Activated CD4-positive, alpha-beta memory T cell treated with anti-CD3 and anti-CD28 coated beads for 36 hours (primary cell): ENCODE data around the gene C11orf97. TPM values are rescaled to one million over a fixed set of nuclear protein-coding genes. Genes with fewer than 3 reads are reported as not detected.
"Not testable (repeated sequence)": the region's sequence is repeated elsewhere in the genome, so short reads cannot be mapped to it uniquely, and the experiment has no call there.

Source experiments
- CTCF ChIA-PET: fragments of 350-600 bp; sonication (Branson Sonifier 250); formaldehyde crosslinking; loops from one replicate; lab custom pipeline; 2021; ENCODE audit warnings: antibody characterized with exemption, inconsistent platforms; lab: Charles Lee
- POLR2A ChIA-PET: fragments of 350-600 bp; sonication (Branson Sonifier 250); formaldehyde crosslinking; loops from one replicate; lab custom pipeline; 2021; ENCODE audit warnings: antibody characterized with exemption; lab: Charles Lee
- DNase-seq: peaks from one replicate; pipeline ENCODE4 v3.0.0-alpha.2; 2020
- H3K27ac Mint-ChIP-seq: one replicate; pipeline ENCODE4 v1.8.0; 2021; ENCODE audit warnings: mixed read lengths
- H3K27me3 Mint-ChIP-seq: one replicate; pipeline ENCODE4 v1.8.0; 2021; ENCODE audit warnings: mixed read lengths
- H3K36me3 Mint-ChIP-seq: one replicate; pipeline ENCODE4 v1.8.0; 2021; ENCODE audit warnings: mixed read lengths
- H3K4me1 Mint-ChIP-seq: one replicate; pipeline ENCODE4 v1.8.0; 2021; ENCODE audit warnings: low read depth, mixed read lengths
- H3K4me3 Mint-ChIP-seq: one replicate; pipeline ENCODE4 v1.8.0; 2021; ENCODE audit warnings: mild to moderate bottlenecking, mixed read lengths
- H3K9me3 Mint-ChIP-seq: one replicate; pipeline ENCODE4 v1.8.0; 2021; ENCODE audit warnings: mixed read lengths
- intact Hi-C: fragments of 100-400 bp; cut with micrococcal nuclease; formaldehyde crosslinking; loops from one replicate; pipeline ENCODE4 v1.15.1; 2023
- total RNA-seq, 2 experiments: library from RNA; stranded (reverse); gene quantifications; one replicate each; pipeline ENCODE4 v1.2.3, GENCODE V29; 2021

C11orf97 gene
- total RNA-seq, 2 experiments from 2014 or later: not detected

DNA sequence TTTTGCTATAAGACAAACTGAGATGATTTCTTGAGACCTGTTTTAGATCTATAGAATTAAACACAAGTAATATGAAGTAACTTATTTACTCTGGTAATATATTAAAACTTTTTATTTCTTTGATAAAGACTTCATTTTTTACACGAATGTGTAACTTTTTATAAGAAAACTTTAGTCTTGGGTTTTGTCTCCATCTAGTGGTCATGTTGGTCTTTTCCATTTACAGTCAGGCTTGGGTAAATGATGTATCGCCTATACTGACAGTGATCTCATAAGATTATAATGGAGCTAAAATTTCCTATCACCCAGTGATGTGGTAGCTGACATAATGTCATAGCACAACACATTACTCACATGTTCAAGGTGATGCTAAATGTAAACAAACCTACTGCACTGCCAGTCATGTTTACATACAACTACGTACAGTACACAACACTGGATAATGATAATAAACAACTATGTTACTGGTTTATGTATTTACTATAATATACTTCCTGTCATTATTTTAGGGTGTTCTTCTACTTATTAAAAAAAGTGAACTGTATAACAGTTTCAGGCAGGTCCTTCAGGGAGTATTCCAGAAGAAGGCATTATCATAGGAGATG is 7.5 kb upstream of the C11orf97 start:
- H3K4me1 Mint-ChIP-seq: no peaks in the 10 kb centered on the region
- ChIA-PET POLR2A (no interaction called here), CTCF (interaction anchor here (0.6 to 2.4 kb wide), 18 partner anchors 10 to 1270 kb away, joined by 3 to 13 read pairs (median 4); no protein-coding TSS in a partner anchor)
- intact Hi-C loops: loop anchor here (1.0 kb wide), 2 partner anchors 179 to 583 kb away; no protein-coding TSS in a partner anchor
- no peak overlapping the region for H3K4me3 Mint-ChIP-seq
- peaks cover 2% of the 10 kb centered on the region for H3K36me3 Mint-ChIP-seq
- H3K27ac Mint-ChIP-seq: no peak overlapping the region
- H3K9me3 Mint-ChIP-seq: no peaks in the 10 kb centered on the region
- H3K27me3 Mint-ChIP-seq: no peaks in the 10 kb centered on the region
- DNase-seq: no peak

DNA sequence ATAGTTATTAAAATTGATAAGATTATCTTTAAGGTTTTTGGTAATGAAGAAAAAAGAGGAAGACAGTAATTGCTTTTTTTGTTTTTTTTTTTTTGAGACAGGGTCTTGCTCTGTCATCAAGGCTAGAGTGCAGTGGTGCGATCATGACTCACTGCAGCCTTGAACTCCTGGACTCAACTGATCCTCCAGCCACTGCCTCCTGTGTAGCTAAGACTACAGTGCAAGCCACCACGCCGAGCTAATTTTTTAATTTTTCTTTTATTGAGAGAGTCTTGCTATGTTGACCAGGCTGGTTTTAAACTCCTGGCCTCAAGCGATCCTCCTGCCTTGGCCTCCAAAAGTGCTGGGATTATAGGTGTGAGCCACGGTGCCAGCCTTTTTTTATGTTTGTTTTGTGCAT is 5.7 kb upstream of the C11orf97 start:
- H3K4me3 Mint-ChIP-seq, intact Hi-C loops, POLR2A ChIA-PET, H3K9me3 Mint-ChIP-seq, H3K27me3 Mint-ChIP-seq, H3K27ac Mint-ChIP-seq, H3K4me1 Mint-ChIP-seq, DNase-seq, H3K36me3 Mint-ChIP-seq: not testable (repeated sequence)
- CTCF ChIA-PET: interaction anchor here (1.0 to 2.5 kb wide), 3 partner anchors 16 to 611 kb away, joined by 3 to 8 read pairs (median 5); no protein-coding TSS in a partner anchor

DNA sequence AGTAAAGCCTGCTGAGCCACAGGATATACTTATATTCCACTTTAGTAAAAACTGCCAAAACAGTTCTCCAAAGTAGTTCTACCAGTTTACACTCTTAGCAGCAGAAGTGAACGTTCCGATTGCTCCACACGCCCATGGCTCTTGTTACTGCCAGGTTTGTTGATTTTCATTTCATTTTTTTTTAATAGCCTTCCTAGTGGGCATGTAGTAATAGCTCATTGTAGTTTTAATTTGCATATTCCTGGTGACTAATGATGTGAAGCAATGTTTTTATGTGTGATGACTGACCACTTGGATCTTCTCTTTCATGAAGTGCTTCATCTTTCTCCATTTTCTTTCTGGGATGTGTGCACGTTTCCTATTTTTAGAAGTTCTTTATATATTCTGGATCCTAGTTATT is 4.8 kb upstream of the C11orf97 start:
- no peaks in the 10 kb centered on the region for H3K36me3 Mint-ChIP-seq
- ChIA-PET POLR2A (no interaction called here), CTCF (interaction anchor here (0.6 to 2.5 kb wide), 4 partner anchors 13 to 612 kb away, joined by 3 to 8 read pairs (median 4); no protein-coding TSS in a partner anchor)
- no peak for DNase-seq
- H3K27ac Mint-ChIP-seq: no peak overlapping the region
- peaks cover 9% of the 10 kb centered on the region for H3K27me3 Mint-ChIP-seq
- no peak overlapping the region for H3K4me3 Mint-ChIP-seq
- no peaks in the 10 kb centered on the region for H3K9me3 Mint-ChIP-seq
- intact Hi-C loops: no loop called here
- H3K4me1 Mint-ChIP-seq: peaks cover 8% of the 10 kb centered on the region

DNA sequence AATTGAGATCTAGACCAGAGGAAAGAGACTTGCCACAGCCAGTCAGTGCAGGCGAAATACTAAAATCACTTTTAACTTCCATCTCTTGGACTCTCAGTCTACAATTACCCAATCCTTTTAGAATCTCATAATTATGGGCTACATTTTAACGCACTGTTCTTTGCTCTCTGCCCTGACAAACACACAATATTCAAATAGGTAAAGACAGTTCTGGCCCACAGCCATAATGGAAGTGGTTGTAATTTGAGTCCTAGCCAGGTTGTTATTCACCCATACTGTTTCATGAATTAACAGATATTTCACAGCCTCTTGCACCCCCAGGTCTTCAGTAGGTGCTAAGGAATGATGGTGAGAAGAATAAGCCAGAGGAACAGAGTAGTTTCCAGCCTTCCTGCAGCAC is 830 bp downstream of the C11orf97 start:
- ChIA-PET POLR2A (no interaction called here), CTCF (interaction anchor here (0.6 to 2.0 kb wide), 3 partner anchors 9 to 1317 kb away, joined by 3 to 6 read pairs (median 4); no protein-coding TSS in a partner anchor)
- H3K4me3 Mint-ChIP-seq: no peak overlapping the region
- H3K4me1 Mint-ChIP-seq: peaks cover 11% of the 10 kb centered on the region
- H3K27ac Mint-ChIP-seq: no peak overlapping the region
- peaks cover 21% of the 10 kb centered on the region for H3K27me3 Mint-ChIP-seq
- H3K9me3 Mint-ChIP-seq: no peaks in the 10 kb centered on the region
- H3K36me3 Mint-ChIP-seq: no peaks in the 10 kb centered on the region
- intact Hi-C loops: loop anchor here (10.0 kb wide), 1 partner anchor 252 kb away; the partner anchor contains the start of gene AMOTL1
- DNase-seq: no peak

DNA sequence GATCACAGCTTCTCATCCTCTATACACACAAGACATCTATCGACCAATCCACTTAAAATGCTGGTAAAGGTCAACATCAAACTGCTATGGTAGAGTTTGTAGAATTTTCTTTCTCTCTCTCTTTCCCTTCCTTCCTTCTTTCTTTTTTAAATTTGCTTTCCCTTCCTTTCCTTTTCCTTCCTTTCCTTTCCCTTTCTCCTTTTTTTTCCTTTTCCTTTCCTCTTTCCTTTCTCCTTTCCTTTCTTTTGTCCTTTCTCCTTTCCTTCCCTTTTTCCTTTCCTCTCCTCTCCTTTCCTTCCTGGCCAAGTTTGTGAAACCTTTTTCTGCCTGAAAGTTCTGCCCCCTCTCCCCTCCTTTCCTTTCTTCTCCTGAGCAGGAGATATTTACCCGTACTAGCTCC is 3.1 kb downstream of the C11orf97 start:
- Mint-ChIP-seq H3K36me3 (no peaks in the 10 kb centered on the region), H3K9me3 (no peaks in the 10 kb centered on the region), H3K4me1 (peaks cover 11% of the 10 kb centered on the region), H3K4me3 (no peak overlapping the region), H3K27me3 (peaks cover 21% of the 10 kb centered on the region), H3K27ac (no peak overlapping the region)
- ChIA-PET CTCF (no interaction called here), POLR2A (no interaction called here)
- intact Hi-C loops: loop anchor here (5.0 to 10.0 kb wide), 2 partner anchors 249 to 362 kb away; partner anchors contain the start of gene AMOTL1
- no peak for DNase-seq

DNA sequence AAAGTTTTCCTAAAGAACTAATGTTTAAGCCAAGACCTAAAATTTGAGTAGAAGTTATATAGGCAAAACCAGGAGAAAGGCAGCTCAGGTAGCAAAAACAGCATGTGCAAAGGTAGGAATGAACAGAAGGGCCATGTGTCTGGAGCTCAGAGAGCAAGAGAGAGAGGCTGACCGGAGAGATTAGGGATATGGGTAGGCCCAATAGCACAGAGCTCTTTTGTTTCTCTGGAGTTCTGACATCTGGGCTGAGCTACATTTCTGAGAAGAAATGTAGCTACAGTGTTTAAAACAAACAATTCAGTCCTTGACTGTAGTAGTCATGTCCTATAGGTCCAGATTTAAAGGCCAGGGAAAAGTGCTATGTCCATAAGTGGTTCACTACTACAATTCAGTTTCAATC is 4.5 kb downstream of the C11orf97 start:
- ChIA-PET POLR2A (no interaction called here), CTCF (interaction anchor here (0.8 to 1.7 kb wide), 4 partner anchors 12 to 621 kb away, joined by 3 to 9 read pairs (median 4); no protein-coding TSS in a partner anchor)
- Mint-ChIP-seq H3K27ac (no peak overlapping the region), H3K4me1 (peaks cover 9% of the 10 kb centered on the region), H3K36me3 (no peaks in the 10 kb centered on the region), H3K9me3 (no peaks in the 10 kb centered on the region), H3K27me3 (peaks cover 16% of the 10 kb centered on the region), H3K4me3 (no peak overlapping the region)
- no peak for DNase-seq
- intact Hi-C loops: loop anchor here (5.0 to 10.0 kb wide), 2 partner anchors 248 to 361 kb away; partner anchors contain the start of gene AMOTL1

DNA sequence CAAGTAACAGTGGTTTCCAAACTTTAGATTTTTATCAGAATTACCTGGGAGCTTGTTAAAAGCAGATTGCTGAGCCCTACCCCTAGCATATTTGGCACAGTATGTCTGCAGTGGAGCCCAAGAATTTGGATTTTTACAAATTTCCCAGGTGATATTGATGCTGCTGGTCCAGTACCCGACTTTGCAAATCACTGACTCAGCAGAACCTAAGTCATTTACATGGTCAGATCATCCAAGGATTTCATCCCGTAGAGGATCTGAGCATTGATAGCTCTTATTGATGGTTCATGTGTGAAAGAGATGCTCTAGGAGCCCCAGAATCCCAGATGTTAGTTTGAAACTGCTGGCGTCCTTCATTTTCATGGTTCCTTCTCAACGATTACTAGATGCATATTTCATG is 6.0 kb downstream of the C11orf97 start:
- CTCF ChIA-PET: interaction anchor here (0.7 to 3.8 kb wide), 4 partner anchors 67 to 623 kb away, joined by 3 to 23 read pairs (median 4); no protein-coding TSS in a partner anchor
- intact Hi-C loops: loop anchor here (5.0 to 10.0 kb wide), 2 partner anchors 247 to 359 kb away; partner anchors contain the start of gene AMOTL1

DNA sequence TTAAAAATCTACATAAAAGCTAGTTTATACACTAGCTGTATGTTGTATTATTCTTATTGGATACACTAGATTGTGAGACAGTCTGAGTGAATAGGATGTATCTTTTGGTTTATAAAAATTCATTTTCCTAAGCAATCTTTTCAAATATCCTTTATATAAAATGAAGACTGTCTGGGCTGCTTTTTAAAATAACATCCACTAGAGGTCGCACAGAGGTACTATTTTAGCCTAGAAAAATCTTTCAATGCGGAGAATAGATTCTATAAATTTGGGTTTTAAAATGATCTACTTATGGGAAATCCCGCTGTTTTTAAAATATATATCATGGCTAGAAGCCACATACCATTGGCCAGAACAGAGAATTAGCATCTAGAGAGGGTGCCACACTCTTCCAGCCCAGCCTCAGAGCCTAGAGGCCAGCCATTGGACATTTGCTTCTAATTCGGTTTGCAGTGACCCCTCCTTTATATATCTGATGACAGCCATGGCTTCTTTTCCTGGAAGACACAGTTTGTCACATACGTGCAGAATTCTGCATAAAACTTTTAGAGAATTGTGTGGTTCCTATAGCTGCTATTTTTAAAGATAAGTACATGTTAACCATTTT is 7.3 kb downstream of the C11orf97 start:
- intact Hi-C loops: loop anchor here (1.0 to 10.0 kb wide), 5 partner anchors 24 to 378 kb away; partner anchors contain the start of genes AMOTL1 and FUT4
- H3K27ac Mint-ChIP-seq: no peak overlapping the region
- POLR2A ChIA-PET: no interaction called here
- H3K36me3 Mint-ChIP-seq: no peaks in the 10 kb centered on the region
- H3K27me3 Mint-ChIP-seq: peaks cover 15% of the 10 kb centered on the region
- no peaks in the 10 kb centered on the region for H3K4me1 Mint-ChIP-seq
- no peaks in the 10 kb centered on the region for H3K9me3 Mint-ChIP-seq
- DNase-seq: no peak
- no peak overlapping the region for H3K4me3 Mint-ChIP-seq
- CTCF ChIA-PET: interaction anchor here (0.6 to 3.8 kb wide), 14 partner anchors 14 to 638 kb away, joined by 3 to 23 read pairs (median 3); partner anchors contain the start of gene FUT4

More for the DNA sequence above, 6.0 kb downstream of the C11orf97 start:
- POLR2A ChIA-PET: interaction anchor here (0.6 kb wide), 1 partner anchor 246 kb away, joined by 3 read pairs; no protein-coding TSS in a partner anchor
- H3K4me1 Mint-ChIP-seq: no peaks in the 10 kb centered on the region
- peaks cover 15% of the 10 kb centered on the region for H3K27me3 Mint-ChIP-seq
- H3K4me3 Mint-ChIP-seq: no peak overlapping the region
- H3K27ac Mint-ChIP-seq: no peak overlapping the region
- no peak for DNase-seq
- H3K9me3 Mint-ChIP-seq: no peaks in the 10 kb centered on the region
- H3K36me3 Mint-ChIP-seq: no peaks in the 10 kb centered on the region

DNA sequence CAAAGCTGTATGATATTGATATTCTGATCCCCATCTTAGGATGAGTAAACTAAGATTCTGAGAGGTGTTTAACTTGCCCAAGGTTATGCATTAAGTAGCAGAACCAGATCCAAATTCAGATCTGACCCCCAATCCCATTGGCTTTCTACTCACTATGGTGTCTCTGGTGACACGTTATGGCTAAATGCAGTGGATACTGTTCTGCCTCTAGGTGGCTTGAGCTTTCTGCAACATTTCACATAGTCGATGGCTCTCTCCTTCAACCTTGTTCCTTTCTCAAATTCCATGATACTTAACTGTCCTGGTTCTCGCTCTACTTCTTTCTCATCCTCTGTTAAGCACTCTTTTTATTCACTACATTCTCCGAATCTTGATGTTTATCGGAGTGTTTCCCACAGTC is 9.4 kb downstream of the C11orf97 start:
- Mint-ChIP-seq H3K4me3 (no peak overlapping the region), H3K36me3 (no peaks in the 10 kb centered on the region), H3K27ac (no peak overlapping the region), H3K4me1 (no peaks in the 10 kb centered on the region), H3K9me3 (no peaks in the 10 kb centered on the region), H3K27me3 (peaks cover 10% of the 10 kb centered on the region)
- POLR2A ChIA-PET: no interaction called here
- DNase-seq: no peak
- CTCF ChIA-PET: interaction anchor here (0.6 to 3.8 kb wide), 9 partner anchors 9 to 376 kb away, joined by 3 to 23 read pairs (median 4); partner anchors contain the start of gene C11orf97
- intact Hi-C loops: no loop called here

DNA sequence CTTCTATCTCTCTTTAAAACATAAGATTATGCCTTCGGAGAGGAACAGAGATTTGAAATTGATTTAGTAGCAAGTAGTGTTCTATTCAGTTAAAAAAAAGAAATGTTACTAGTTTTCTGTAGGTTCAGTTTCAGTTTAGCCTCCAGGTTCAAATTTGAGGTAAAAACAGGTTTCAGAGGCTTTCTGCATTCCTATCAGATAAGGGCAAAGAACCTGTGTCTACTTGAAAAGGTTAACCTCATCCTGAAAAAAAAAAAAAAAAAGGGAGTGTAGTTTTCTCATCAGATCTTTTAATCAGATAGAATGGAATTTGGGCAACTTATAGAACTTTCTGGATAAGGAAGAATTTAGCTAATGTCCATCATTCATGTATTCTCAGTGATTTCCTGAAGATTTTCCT is 12.1 kb downstream of the C11orf97 start:
- Mint-ChIP-seq H3K27ac (no peak overlapping the region), H3K4me1 (no peaks in the 10 kb centered on the region), H3K4me3 (no peak overlapping the region), H3K36me3 (no peaks in the 10 kb centered on the region), H3K9me3 (no peaks in the 10 kb centered on the region), H3K27me3 (peaks cover 22% of the 10 kb centered on the region)
- intact Hi-C loops: no loop called here
- ChIA-PET CTCF (interaction anchor here (0.6 to 0.8 kb wide), 2 partner anchors 30 to 78 kb away, joined by 4 read pairs; no protein-coding TSS in a partner anchor), POLR2A (no interaction called here)
- no peak for DNase-seq

DNA sequence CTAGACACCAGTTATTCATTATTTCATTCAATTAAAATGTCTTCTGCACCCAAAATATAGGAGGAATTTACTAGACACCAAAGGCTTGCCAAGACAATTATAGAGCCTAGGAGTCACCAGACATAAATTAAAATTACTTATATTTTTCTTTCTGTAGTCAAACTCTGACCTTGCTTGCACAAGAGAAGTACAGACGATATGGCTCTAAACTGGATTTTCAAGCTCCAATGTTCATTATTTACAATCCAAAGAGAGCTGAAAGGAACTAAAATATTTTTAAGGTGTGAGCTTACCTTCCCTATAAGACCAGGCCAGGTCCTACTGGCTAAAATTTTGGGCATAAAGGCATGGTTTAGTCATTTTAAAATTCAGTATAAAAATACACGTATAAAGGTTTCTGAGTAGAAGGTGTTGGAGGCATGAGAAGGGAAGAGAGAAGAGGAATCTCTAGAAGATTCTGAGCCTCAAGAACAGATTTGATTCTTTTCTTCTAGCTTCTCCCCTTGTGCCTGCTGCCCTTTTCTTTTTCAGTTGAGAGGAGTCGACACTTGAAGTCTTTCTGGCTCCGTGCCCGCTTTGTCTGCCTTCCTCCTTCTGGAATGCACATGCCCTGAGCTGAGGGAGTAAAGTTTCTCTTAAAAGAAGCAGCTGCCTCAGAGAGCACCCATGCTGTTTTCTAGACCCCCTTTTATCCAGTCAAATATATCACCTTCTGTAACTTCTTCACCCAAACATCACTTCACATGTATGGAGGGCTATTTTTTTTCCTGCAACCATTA is 13.5 kb downstream of the C11orf97 start:
- Mint-ChIP-seq H3K4me1 (no peaks in the 10 kb centered on the region), H3K27ac (no peak overlapping the region), H3K27me3 (peaks cover 26% of the 10 kb centered on the region), H3K4me3 (no peak overlapping the region), H3K9me3 (no peaks in the 10 kb centered on the region), H3K36me3 (no peaks in the 10 kb centered on the region)
- CTCF ChIA-PET: no interaction called here
- intact Hi-C loops: no loop called here
- POLR2A ChIA-PET: no interaction called here
- DNase-seq: no peak
